SK-N-SH (cell line): ENCODE measurements around the gene ILF3.

Experiments
- EP300 ChIP-seq, 2 experiments: IDR thresholded peaks; 2 replicates each; pipeline versions ENCODE4 v1.4.0 to v1.6.1; 2012; ENCODE audit warnings: borderline replicate concordance in 1 of 2, low read depth in 1 of 2, low read length in 1 of 2
- POLR2AphosphoS5 ChIP-seq: IDR thresholded peaks from 2 replicates; pipeline ENCODE4 v1.6.1; 2012; ENCODE audit warnings: low read depth, low read length
- RFX5 ChIP-seq: IDR thresholded peaks from 2 replicates; pipeline ENCODE4 v1.6.1; 2012; ENCODE audit warnings: mild to moderate bottlenecking, improper control_type of control experiment, low read length
- RXRA ChIP-seq: IDR thresholded peaks from 2 replicates; pipeline ENCODE4 v1.4.0; 2012; ENCODE audit warnings: low read depth, mild to moderate bottlenecking, borderline replicate concordance
- TF ChIP-seq, protein P1 (sequence below): fragments of 200-600 bp; sonication (generic); IDR thresholded peaks from 2 replicates; pipeline ENCODE4 v1.6.1; 2017; ENCODE audit warnings: antibody characterized with exemption, mild to moderate bottlenecking, moderate library complexity

GRCh38 chr19:10724573-10725071 is 70.5 kb downstream of the ILF3 start:
- no peak for TF ChIP-seq RXRA
- TF ChIP-seq, protein P1, sequence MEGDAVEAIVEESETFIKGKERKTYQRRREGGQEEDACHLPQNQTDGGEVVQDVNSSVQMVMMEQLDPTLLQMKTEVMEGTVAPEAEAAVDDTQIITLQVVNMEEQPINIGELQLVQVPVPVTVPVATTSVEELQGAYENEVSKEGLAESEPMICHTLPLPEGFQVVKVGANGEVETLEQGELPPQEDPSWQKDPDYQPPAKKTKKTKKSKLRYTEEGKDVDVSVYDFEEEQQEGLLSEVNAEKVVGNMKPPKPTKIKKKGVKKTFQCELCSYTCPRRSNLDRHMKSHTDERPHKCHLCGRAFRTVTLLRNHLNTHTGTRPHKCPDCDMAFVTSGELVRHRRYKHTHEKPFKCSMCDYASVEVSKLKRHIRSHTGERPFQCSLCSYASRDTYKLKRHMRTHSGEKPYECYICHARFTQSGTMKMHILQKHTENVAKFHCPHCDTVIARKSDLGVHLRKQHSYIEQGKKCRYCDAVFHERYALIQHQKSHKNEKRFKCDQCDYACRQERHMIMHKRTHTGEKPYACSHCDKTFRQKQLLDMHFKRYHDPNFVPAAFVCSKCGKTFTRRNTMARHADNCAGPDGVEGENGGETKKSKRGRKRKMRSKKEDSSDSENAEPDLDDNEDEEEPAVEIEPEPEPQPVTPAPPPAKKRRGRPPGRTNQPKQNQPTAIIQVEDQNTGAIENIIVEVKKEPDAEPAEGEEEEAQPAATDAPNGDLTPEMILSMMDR: no peak
- TF ChIP-seq EP300 (IDR thresholded peaks at IDR 0.05; ENCODE audit: borderline replicate concordance in 1 of 2, low read depth in 1 of 2, low read length in 1 of 2): no peak
- TF ChIP-seq POLR2AphosphoS5: no peak
- no peak for TF ChIP-seq RFX5
